CD4-positive, alpha-beta T cell (primary cell): ENCODE results near the gene KSR2. TPM values are rescaled to one million over a fixed set of nuclear protein-coding genes. Genes with fewer than 3 reads are reported as not detected.
"Not testable (repeated sequence)": the region's sequence is repeated elsewhere in the genome, so short reads cannot be mapped to it uniquely, and the experiment has no call there.

ENCODE experiments used
- ATAC-seq: fragments of 200-7000 bp; cut with Tn5 transposase; one replicate; pipeline ENCODE4 v1.10.0; 2022; ENCODE audit warnings: mild to moderate bottlenecking; ENCODE audit not compliant: poor library complexity
- CTCF ChIA-PET: fragments of 350-600 bp; sonication (Branson Sonifier 250); formaldehyde crosslinking; loops from one replicate; lab custom pipeline; 2021; ENCODE audit warnings: antibody characterized with exemption, inconsistent platforms; lab: Charles Lee
- POLR2A ChIA-PET: fragments of 350-600 bp; sonication (Branson Sonifier 250); formaldehyde crosslinking; loops from one replicate; lab custom pipeline; 2021; ENCODE audit warnings: antibody characterized with exemption, inconsistent platforms; lab: Charles Lee
- DNase-seq, 14 experiments: peaks; one replicate each; pipeline ENCODE4 v3.0.0-alpha.2; 2013 to 2020; ENCODE audit warnings: mixed read lengths in 2 of 14
- H3K27ac ChIP-seq, 2 donors: one replicate each; pipeline versions ENCODE4 v1.5.1 to v1.7.0; 2013; ENCODE audit warnings: low read length in 2 of 2, low read depth in 1 of 2, mild to moderate bottlenecking in 1 of 2
- H3K27me3 ChIP-seq, 2 experiments: 1 replicate in 1 of 2; 2 replicates in 1 of 2; pipeline versions ENCODE4 v1.6.1 to v1.7.0; 2013; ENCODE audit warnings: low read length in 2 of 2, control low read depth in 1 of 2, mild to moderate bottlenecking in 1 of 2, moderate library complexity in 1 of 2; ENCODE audit not compliant: insufficient read depth in 2 of 2, control insufficient read depth in 1 of 2
- H3K36me3 ChIP-seq: one replicate; pipeline ENCODE4 v1.6.1; 2013; ENCODE audit warnings: low read length, control low read depth; ENCODE audit not compliant: insufficient read depth
- H3K4me1 ChIP-seq: one replicate; pipeline ENCODE4 v1.6.1; 2013; ENCODE audit warnings: low read length, control low read depth; ENCODE audit not compliant: insufficient read depth
- H3K4me3 ChIP-seq: one replicate; pipeline ENCODE4 v1.5.1; 2013; ENCODE audit warnings: mild to moderate bottlenecking, low read length, moderate library complexity
- H3K9me3 ChIP-seq, 2 experiments: 1 replicate in 1 of 2; 2 replicates in 1 of 2; pipeline versions ENCODE4 v1.6.1 to v1.7.0; 2013; ENCODE audit warnings: low read length in 2 of 2, mild to moderate bottlenecking in 2 of 2, control low read depth in 1 of 2, moderate library complexity in 1 of 2; ENCODE audit not compliant: control insufficient read depth in 1 of 2, insufficient read depth in 1 of 2
- H3K27ac Mint-ChIP-seq: one replicate; pipeline ENCODE4 v1.8.0; 2020; ENCODE audit warnings: mixed read lengths
- H3K27me3 Mint-ChIP-seq: one replicate; pipeline ENCODE4 v1.8.0; 2021; ENCODE audit warnings: mixed read lengths
- H3K36me3 Mint-ChIP-seq: one replicate; pipeline ENCODE4 v1.8.0; 2021; ENCODE audit warnings: low read depth, mixed read lengths
- H3K4me1 Mint-ChIP-seq: one replicate; pipeline ENCODE4 v1.8.0; 2021; ENCODE audit warnings: low read depth, mixed read lengths
- H3K4me3 Mint-ChIP-seq: one replicate; pipeline ENCODE4 v1.8.0; 2020; ENCODE audit warnings: mild to moderate bottlenecking, mixed read lengths
- H3K9me3 Mint-ChIP-seq: one replicate; pipeline ENCODE4 v1.8.0; 2020; ENCODE audit warnings: mixed read lengths
- CTCF ChIP-seq: fragments of 200-600 bp; IDR thresholded peaks from one replicate; pipeline ENCODE4 v1.8.0; 2022; ENCODE audit warnings: antibody characterized with exemption, mild to moderate bottlenecking
- intact Hi-C, 2 experiments: fragments of 100-400 bp; cut with DNase I in 1 of 2; cut with micrococcal nuclease in 1 of 2; formaldehyde crosslinking; loops; one replicate each; pipeline versions ENCODE4 v1.15.1 to v1.9.0; 2023 to 2025; cut with DNase I, micrococcal nuclease
- total RNA-seq, 174 experiments: library from RNA in 2 of 174; stranded (reverse) in 2 of 174; gene quantifications; one replicate each; pipeline ENCODE4 v1.2.3 and lab custom pipeline; 2021 to 2026

The KSR2 gene
- total RNA-seq, 2 experiments from 2014 or later = 0.05 to 0.17 TPM

- Histone ChIP-seq H3K4me3 (no peak overlapping the region), H3K27me3 (no peaks in the 10 kb centered on the region), H3K4me1 (no peaks in the 10 kb centered on the region), H3K27ac (no peak overlapping the region), H3K36me3 (no peaks in the 10 kb centered on the region), H3K9me3 (peaks cover 0 to 9% of the 10 kb centered on the region in 2 experiments)
- peaks cover 4% of the 10 kb centered on the region for H3K9me3 Mint-ChIP-seq
- H3K36me3 Mint-ChIP-seq = no peaks in the 10 kb centered on the region
- ATAC-seq (no peak), DNase-seq (no peak)
- H3K4me1 Mint-ChIP-seq = no peaks in the 10 kb centered on the region
- ChIA-PET POLR2A (no interaction called here), CTCF (no interaction called here)
- no peak for TF ChIP-seq CTCF
- intact Hi-C loops = no loop called here
- H3K4me3 Mint-ChIP-seq = no peak overlapping the region
- H3K27me3 Mint-ChIP-seq = no peaks in the 10 kb centered on the region
- H3K27ac Mint-ChIP-seq = no peak overlapping the region
Observed at GRCh38 chr12:117738233-117738632, 230.6 kb downstream of the KSR2 start.

- H3K9me3 Mint-ChIP-seq = no peaks in the 10 kb centered on the region
- H3K4me3 ChIP-seq = no peak overlapping the region
- intact Hi-C loops = no loop called here
- DNase-seq (no peak), ATAC-seq (no peak)
- H3K36me3 ChIP-seq = no peaks in the 10 kb centered on the region
- no peaks in the 10 kb centered on the region for H3K36me3 Mint-ChIP-seq
- no peaks in the 10 kb centered on the region for H3K4me1 Mint-ChIP-seq
- H3K27me3 Mint-ChIP-seq = no peaks in the 10 kb centered on the region
- H3K4me3 Mint-ChIP-seq = no peak overlapping the region
- H3K4me1 ChIP-seq = no peaks in the 10 kb centered on the region
- ChIA-PET CTCF (no interaction called here), POLR2A (no interaction called here)
- TF ChIP-seq CTCF = no peak
- H3K27me3 ChIP-seq = no peaks in the 10 kb centered on the region
- H3K27ac Mint-ChIP-seq = no peak overlapping the region
- no peak overlapping the region for H3K27ac ChIP-seq
- peaks cover 0 to 12% of the 10 kb centered on the region in 2 experiments for H3K9me3 ChIP-seq
Observed at GRCh38 chr12:117733549-117733805, 235.3 kb downstream of the KSR2 start.

- Histone ChIP-seq H3K27ac (no peak overlapping the region), H3K9me3 (peaks cover 0 to 12% of the 10 kb centered on the region in 2 experiments), H3K4me3 (no peak overlapping the region), H3K36me3 (no peaks in the 10 kb centered on the region), H3K4me1 (no peaks in the 10 kb centered on the region), H3K27me3 (no peaks in the 10 kb centered on the region)
- H3K27ac Mint-ChIP-seq = no peak overlapping the region
- intact Hi-C loops = no loop called here
- no peak for TF ChIP-seq CTCF
- H3K4me3 Mint-ChIP-seq = no peak overlapping the region
- no peak for ATAC-seq
- DNase-seq = no peak
- H3K4me1 Mint-ChIP-seq = no peaks in the 10 kb centered on the region
- POLR2A ChIA-PET = no interaction called here
- H3K9me3 Mint-ChIP-seq = no peaks in the 10 kb centered on the region
- H3K36me3 Mint-ChIP-seq = no peaks in the 10 kb centered on the region
- CTCF ChIA-PET = no interaction called here
- H3K27me3 Mint-ChIP-seq = no peaks in the 10 kb centered on the region
Observed at GRCh38 chr12:117732761-117733548, 235.8 kb downstream of the KSR2 start.

GRCh38 chr12:117731131-117731530 lies 237.7 kb downstream of the KSR2 start:
- H3K36me3 Mint-ChIP-seq, H3K4me1 ChIP-seq, intact Hi-C loops, H3K27ac ChIP-seq, DNase-seq, H3K9me3 Mint-ChIP-seq, CTCF ChIA-PET, H3K4me1 Mint-ChIP-seq, H3K27me3 Mint-ChIP-seq, ATAC-seq, H3K4me3 ChIP-seq, H3K4me3 Mint-ChIP-seq, POLR2A ChIA-PET, H3K27me3 ChIP-seq, H3K36me3 ChIP-seq, H3K27ac Mint-ChIP-seq: not testable (repeated sequence)
- peaks cover 0 to 12% of the 10 kb centered on the region in 2 experiments for H3K9me3 ChIP-seq
